Measurements from ENCODE around the gene TOX2.

DNA sequence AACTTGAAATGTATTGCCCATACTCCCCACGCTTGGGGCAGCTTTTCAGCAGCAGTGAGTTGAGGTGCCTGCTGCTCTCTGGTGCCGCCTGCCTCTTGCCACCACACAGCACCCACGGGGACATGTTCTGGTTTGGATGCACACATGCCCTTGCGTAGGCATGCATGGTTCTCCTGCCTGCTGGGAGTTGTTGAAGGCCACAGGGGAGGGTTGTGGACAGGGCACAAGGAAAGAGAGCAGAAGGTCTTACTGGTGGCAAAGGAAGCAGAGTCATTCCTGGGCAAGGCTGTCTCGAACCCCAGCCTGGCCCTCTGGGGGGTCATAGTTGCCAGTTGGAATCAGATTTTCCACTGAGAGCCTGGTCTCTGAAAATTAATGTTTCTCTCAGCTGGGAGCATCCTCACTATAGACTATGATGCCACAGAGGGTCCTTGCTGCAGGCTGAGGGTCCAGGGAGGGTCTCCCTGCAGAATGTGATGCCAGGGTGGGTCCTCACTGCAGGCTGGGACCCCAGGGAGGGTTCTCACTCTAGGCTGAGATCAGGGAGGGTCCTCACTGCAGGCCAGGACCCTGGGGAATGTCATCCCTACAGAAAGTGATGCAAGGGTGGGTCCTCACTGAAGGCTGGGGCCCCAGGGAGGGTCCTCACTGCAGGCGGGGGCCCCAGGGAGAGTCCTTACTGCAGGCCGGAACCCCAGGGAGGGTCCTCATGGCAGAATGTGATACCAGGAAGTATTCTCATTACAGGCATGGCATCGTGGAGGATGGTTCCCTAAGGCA is 59.2 kb downstream of the TOX2 start:
- TF ChIP-seq, protein P1, sequence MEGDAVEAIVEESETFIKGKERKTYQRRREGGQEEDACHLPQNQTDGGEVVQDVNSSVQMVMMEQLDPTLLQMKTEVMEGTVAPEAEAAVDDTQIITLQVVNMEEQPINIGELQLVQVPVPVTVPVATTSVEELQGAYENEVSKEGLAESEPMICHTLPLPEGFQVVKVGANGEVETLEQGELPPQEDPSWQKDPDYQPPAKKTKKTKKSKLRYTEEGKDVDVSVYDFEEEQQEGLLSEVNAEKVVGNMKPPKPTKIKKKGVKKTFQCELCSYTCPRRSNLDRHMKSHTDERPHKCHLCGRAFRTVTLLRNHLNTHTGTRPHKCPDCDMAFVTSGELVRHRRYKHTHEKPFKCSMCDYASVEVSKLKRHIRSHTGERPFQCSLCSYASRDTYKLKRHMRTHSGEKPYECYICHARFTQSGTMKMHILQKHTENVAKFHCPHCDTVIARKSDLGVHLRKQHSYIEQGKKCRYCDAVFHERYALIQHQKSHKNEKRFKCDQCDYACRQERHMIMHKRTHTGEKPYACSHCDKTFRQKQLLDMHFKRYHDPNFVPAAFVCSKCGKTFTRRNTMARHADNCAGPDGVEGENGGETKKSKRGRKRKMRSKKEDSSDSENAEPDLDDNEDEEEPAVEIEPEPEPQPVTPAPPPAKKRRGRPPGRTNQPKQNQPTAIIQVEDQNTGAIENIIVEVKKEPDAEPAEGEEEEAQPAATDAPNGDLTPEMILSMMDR (IDR thresholded peaks at IDR 0.05; ENCODE audit: low read depth, low read length, poor library complexity, severe bottlenecking): no peak
- no peak for TF ChIP-seq EZH2phosphoT487 (IDR thresholded peaks at IDR 0.05; ENCODE audit: borderline replicate concordance, low read length)
